GM19467 (cell line): ENCODE measurements around the gene KRT6A.

ENCODE experiments used
- ATAC-seq: cut with Tn5 transposase; IDR thresholded peaks from one replicate; pipeline ENCODE4 v1.9.1; 2021; ENCODE audit warnings: mild to moderate bottlenecking, moderate library complexity; ENCODE audit not compliant: unreplicated experiment

The KRT6A gene

GRCh38 chr12:52493172-52493571, at the start of gene KRT6A:
TSS of gene KRT6A (minus strand) at chr12:52493257. CDS start at chr12:52493188, 69 bp downstream.
- no peak for ATAC-seq

DNA sequence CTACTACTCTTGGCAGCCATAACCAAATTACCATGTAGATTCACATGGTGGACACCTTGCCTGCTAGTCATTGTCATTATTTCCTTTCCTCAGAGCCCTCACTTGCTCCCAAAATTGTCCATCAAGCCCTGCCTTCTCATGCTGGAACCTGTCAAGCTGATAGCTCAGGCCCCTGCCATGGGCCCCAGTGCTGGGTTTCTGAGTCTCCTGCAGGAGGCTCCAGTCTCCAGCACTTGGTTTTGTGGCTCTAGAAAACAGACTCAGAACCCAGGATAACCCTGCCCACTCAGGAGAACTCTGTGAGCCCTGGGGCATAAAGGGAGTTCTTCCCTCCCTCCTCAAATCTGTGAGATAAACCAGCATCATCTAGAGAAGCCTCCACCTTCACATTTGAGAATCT, 49.1 kb upstream of the KRT6A start:
- no peak for ATAC-seq

DNA sequence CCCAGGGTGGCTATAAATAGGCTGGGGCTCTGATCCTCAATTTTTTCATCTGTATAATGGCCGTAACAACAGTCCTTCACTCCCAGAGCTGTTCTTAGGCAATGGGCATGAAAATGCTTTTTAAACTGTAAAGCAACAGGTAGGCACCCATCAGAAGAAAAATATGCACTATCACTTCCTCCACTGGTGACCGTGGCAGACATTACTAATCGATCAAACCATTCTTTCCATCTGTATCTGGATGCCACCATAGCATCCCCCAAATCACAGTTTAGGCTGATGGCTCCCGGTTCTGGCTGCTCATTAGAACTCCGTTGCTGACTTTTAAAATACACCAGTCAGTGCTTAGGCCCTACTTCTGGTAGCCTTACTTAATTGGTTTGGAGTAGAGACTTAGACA, 48.7 kb upstream of the KRT6A start:
- no peak for ATAC-seq

GRCh38 chr12:52540531-52540930, 47.5 kb upstream of the KRT6A start:
- ATAC-seq, result no peak

DNA sequence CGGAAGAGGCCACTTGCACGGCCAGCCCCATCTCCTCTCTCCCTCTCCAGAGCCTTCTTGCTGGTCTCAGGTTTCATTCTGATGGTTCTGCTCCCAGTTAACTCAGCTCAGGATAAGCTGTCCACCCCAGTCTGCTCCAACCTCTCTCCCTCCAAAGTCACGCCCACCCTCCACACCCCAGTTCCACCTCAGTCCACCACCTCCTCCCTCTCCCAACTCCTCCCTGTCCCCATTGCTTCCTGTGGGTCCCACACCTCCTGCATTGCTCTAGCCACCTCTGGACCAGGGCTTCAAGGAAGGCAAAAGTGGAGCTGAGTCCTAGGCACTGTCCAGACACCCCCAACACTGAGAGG, 46.7 kb upstream of the KRT6A start:
- ATAC-seq, result no peak

GRCh38 chr12:52539083-52539820, 46.2 kb upstream of the KRT6A start:
- ATAC-seq, result no peak

GRCh38 chr12:52537101-52537500, 44.0 kb upstream of the KRT6A start:
- no peak for ATAC-seq

- no peak for ATAC-seq
Measured at GRCh38 chr12:52535574-52535973, 42.5 kb upstream of the KRT6A start.

GRCh38 chr12:52534482-52534881, 41.4 kb upstream of the KRT6A start:
- no peak for ATAC-seq

DNA sequence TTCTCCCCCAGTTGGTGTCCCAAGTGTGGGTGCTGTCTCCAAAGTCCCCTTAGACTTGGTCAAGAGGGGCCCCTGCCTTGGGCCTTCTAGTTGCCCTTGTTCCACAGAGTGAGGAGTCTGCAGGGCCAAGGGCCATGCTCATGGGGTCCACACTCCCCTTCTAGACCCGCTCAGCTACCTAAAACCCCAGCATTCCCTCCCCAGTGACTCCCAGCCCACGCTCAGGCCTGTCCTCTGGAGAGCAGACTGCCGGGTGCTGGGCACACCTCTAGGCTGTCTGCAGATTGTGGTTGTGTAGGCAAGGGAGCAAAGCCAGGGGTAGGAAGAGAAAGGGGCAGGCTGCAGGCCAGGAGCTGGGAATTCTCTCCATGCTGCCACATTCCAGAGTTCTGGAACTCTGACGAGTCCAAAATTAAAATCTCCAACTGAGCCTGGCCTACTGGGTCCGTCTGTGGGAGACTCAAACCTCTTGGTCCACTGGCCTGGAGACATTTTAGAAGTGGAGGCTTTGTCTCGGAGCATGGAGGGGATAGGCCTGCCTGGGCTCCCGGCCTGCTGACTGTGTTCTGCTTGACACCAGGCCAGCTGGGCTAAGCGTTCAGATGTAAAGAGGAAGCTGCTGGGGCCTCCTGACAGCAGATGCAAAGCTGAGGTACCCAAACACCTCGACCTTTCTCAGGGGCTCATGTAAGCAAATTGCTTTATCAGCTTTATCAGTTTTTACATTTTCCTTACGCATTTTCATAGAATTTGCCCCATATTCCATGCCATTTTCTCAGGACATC, 40.8 kb upstream of the KRT6A start:
- no peak for ATAC-seq

- ATAC-seq, result no peak
Measured at GRCh38 chr12:52532636-52533035, 39.6 kb upstream of the KRT6A start.

GRCh38 chr12:52531566-52532300, 38.7 kb upstream of the KRT6A start:
- ATAC-seq, result no peak

DNA sequence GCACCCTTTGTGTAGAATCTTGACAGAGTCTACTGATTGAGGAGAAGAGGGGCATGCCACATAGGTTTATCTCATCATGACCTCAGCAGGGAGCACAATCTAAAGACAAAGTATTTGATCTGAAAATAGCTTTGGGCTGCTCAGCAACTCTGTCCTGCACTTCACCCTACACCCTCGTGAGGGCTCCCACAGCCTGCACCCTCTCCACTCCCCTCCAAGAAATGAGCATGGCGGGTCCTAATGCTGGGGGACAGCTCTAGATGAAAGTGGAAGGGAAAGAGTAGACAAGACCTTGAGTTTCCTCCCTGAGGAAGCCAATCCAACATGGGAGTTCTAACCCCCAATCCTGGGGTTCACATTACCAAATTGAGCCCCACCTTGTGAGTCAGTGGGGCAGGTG, 37.8 kb upstream of the KRT6A start:
- no peak for ATAC-seq

GRCh38 chr12:52530366-52530765, 37.3 kb upstream of the KRT6A start:
- ATAC-seq, result no peak

DNA sequence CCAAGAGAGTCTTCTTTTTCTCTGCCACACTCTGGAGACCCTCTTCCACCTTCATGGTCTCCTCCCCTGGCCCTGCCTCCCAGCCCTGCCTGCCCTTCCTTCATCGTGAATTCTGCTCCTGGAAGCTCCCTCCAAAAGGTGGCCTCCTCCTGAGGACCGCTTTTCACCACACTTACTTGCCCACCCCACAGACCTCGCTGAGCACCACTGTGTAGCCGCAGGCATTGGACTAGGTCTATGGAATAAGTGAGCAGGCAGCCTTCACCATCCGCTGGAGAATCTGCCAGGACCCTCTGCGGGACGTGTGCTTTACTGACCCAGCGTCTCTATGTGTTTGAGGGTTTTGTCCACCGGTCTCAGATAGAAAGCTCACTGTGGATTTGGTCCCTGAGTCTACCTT, 36.8 kb upstream of the KRT6A start:
- ATAC-seq, result no peak

DNA sequence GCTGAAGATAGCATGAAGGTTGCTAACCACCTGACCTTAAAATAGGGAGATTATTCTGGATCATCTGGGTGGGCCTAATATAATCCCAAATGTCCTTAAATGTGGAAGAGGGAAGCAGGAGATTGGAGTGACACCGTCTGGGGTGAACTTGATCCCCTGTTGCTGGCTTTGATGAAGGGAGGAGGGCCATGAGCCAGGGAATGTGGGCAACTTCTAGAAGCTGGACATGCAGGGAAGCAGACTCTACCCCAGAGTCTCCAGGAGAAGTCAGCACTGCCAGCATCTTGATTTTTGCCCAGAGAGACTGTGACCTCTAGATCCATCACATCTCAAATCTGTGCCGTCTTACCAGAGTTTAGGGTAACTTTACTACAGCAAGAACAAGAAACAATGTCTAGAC, 36.4 kb upstream of the KRT6A start:
- no peak for ATAC-seq

- ATAC-seq, result no peak
Measured at GRCh38 chr12:52528641-52529143, 35.6 kb upstream of the KRT6A start.

- no peak for ATAC-seq
Measured at GRCh38 chr12:52527121-52527800, 34.2 kb upstream of the KRT6A start.

GRCh38 chr12:52526511-52526951, 33.5 kb upstream of the KRT6A start:
- ATAC-seq, result no peak

GRCh38 chr12:52525661-52526499, 32.8 kb upstream of the KRT6A start:
- no peak for ATAC-seq
